Measurements from ENCODE around the gene GGTA1.
"Not testable (repeated sequence)": the region's sequence is repeated elsewhere in the genome, so short reads cannot be mapped to it uniquely, and the experiment has no call there.

GGTA1 gene

GRCh38 chr9:121458449-121458848 is 41.2 kb downstream of the GGTA1 start:
- H3K36me3 Mint-ChIP-seq (ENCODE audit: low read depth); H3K27ac Mint-ChIP-seq; H3K9me3 Mint-ChIP-seq; H3K4me3 Mint-ChIP-seq; DNase-seq: not testable (repeated sequence)
- H3K4me1 Mint-ChIP-seq (ENCODE audit: low read depth): peaks cover 19% of the 10 kb centered on the region
- peaks cover 55% of the 10 kb centered on the region for H3K27me3 Mint-ChIP-seq

- Mint-ChIP-seq H3K4me3 (no peak overlapping the region), H3K27ac (no peak overlapping the region), H3K4me1 (ENCODE audit: low read depth) (peaks cover 12% of the 10 kb centered on the region), H3K27me3 (peaks cover 45% of the 10 kb centered on the region), H3K9me3 (no peaks in the 10 kb centered on the region), H3K36me3 (ENCODE audit: low read depth) (no peaks in the 10 kb centered on the region)
- DNase-seq: no peak
Measured at GRCh38 chr9:121455527-121456239, 44.0 kb downstream of the GGTA1 start.

- Mint-ChIP-seq H3K36me3 (ENCODE audit: low read depth) (no peaks in the 10 kb centered on the region), H3K4me1 (ENCODE audit: low read depth) (peaks cover 12% of the 10 kb centered on the region), H3K27ac (no peak overlapping the region), H3K9me3 (no peaks in the 10 kb centered on the region), H3K4me3 (no peak overlapping the region), H3K27me3 (peaks cover 45% of the 10 kb centered on the region)
- no peak for DNase-seq
Measured at GRCh38 chr9:121454972-121455371, 44.7 kb downstream of the GGTA1 start.

GRCh38 chr9:121453232-121453892 is 46.3 kb downstream of the GGTA1 start:
- Mint-ChIP-seq H3K9me3 (no peaks in the 10 kb centered on the region), H3K27ac (no peak overlapping the region), H3K4me1 (ENCODE audit: low read depth) (peaks cover 12% of the 10 kb centered on the region), H3K4me3 (no peak overlapping the region), H3K27me3 (peaks cover 37% of the 10 kb centered on the region), H3K36me3 (ENCODE audit: low read depth) (no peaks in the 10 kb centered on the region)
- no peak for DNase-seq

- H3K4me1 Mint-ChIP-seq (ENCODE audit: low read depth): peaks cover 20% of the 10 kb centered on the region
- no peaks in the 10 kb centered on the region for H3K9me3 Mint-ChIP-seq
- H3K27ac Mint-ChIP-seq: no peak overlapping the region
- H3K27me3 Mint-ChIP-seq: peaks cover 46% of the 10 kb centered on the region
- no peaks in the 10 kb centered on the region for H3K36me3 Mint-ChIP-seq (ENCODE audit: low read depth)
- no peak for DNase-seq
- no peak overlapping the region for H3K4me3 Mint-ChIP-seq
Measured at GRCh38 chr9:121452085-121452484, 47.6 kb downstream of the GGTA1 start.

- H3K36me3 Mint-ChIP-seq (ENCODE audit: low read depth): no peaks in the 10 kb centered on the region
- no peak for DNase-seq
- peaks cover 20% of the 10 kb centered on the region for H3K4me1 Mint-ChIP-seq (ENCODE audit: low read depth)
- H3K27me3 Mint-ChIP-seq: peaks cover 43% of the 10 kb centered on the region
- no peak overlapping the region for H3K27ac Mint-ChIP-seq
- H3K9me3 Mint-ChIP-seq: no peaks in the 10 kb centered on the region
- H3K4me3 Mint-ChIP-seq: no peak overlapping the region
Measured at GRCh38 chr9:121451586-121451985, 48.1 kb downstream of the GGTA1 start.

GRCh38 chr9:121450241-121450640 is 49.4 kb downstream of the GGTA1 start:
- Mint-ChIP-seq H3K27me3 (peaks cover 50% of the 10 kb centered on the region), H3K4me3 (no peak overlapping the region), H3K27ac (no peak overlapping the region), H3K36me3 (ENCODE audit: low read depth) (no peaks in the 10 kb centered on the region), H3K4me1 (ENCODE audit: low read depth) (peaks cover 11% of the 10 kb centered on the region), H3K9me3 (no peaks in the 10 kb centered on the region)
- DNase-seq: no peak

- Mint-ChIP-seq H3K27me3 (peaks cover 52% of the 10 kb centered on the region), H3K4me1 (ENCODE audit: low read depth) (peaks cover 8% of the 10 kb centered on the region), H3K36me3 (ENCODE audit: low read depth) (no peaks in the 10 kb centered on the region), H3K9me3 (no peaks in the 10 kb centered on the region), H3K27ac (no peak overlapping the region), H3K4me3 (no peak overlapping the region)
- no peak for DNase-seq
Measured at GRCh38 chr9:121449786-121450185, 49.9 kb downstream of the GGTA1 start.

- no peak for DNase-seq
- Mint-ChIP-seq H3K4me1 (ENCODE audit: low read depth) (peaks cover 8% of the 10 kb centered on the region), H3K27me3 (peaks cover 46% of the 10 kb centered on the region), H3K27ac (no peak overlapping the region), H3K9me3 (no peaks in the 10 kb centered on the region), H3K4me3 (no peak overlapping the region), H3K36me3 (ENCODE audit: low read depth) (no peaks in the 10 kb centered on the region)
Measured at GRCh38 chr9:121447321-121447834, 52.3 kb downstream of the GGTA1 start.

GRCh38 chr9:121445986-121446385 is 53.7 kb downstream of the GGTA1 start:
- no peaks in the 10 kb centered on the region for H3K9me3 Mint-ChIP-seq
- peaks cover 45% of the 10 kb centered on the region for H3K27me3 Mint-ChIP-seq
- no peak overlapping the region for H3K4me3 Mint-ChIP-seq
- H3K4me1 Mint-ChIP-seq (ENCODE audit: low read depth): peaks cover 8% of the 10 kb centered on the region
- no peak overlapping the region for H3K27ac Mint-ChIP-seq
- no peak for DNase-seq
- no peaks in the 10 kb centered on the region for H3K36me3 Mint-ChIP-seq (ENCODE audit: low read depth)

- no peaks in the 10 kb centered on the region for H3K36me3 Mint-ChIP-seq (ENCODE audit: low read depth)
- H3K4me1 Mint-ChIP-seq (ENCODE audit: low read depth): peaks cover 8% of the 10 kb centered on the region
- no peak overlapping the region for H3K27ac Mint-ChIP-seq
- no peak for DNase-seq
- H3K4me3 Mint-ChIP-seq: no peak overlapping the region
- H3K27me3 Mint-ChIP-seq: peaks cover 40% of the 10 kb centered on the region
- no peaks in the 10 kb centered on the region for H3K9me3 Mint-ChIP-seq
Measured at GRCh38 chr9:121443981-121444380, 55.7 kb downstream of the GGTA1 start.

GRCh38 chr9:121441165-121441564 is 58.5 kb downstream of the GGTA1 start:
- H3K4me3 Mint-ChIP-seq: no peak overlapping the region
- no peak overlapping the region for H3K27ac Mint-ChIP-seq
- peaks cover 30% of the 10 kb centered on the region for H3K27me3 Mint-ChIP-seq
- no peak for DNase-seq
- no peaks in the 10 kb centered on the region for H3K4me1 Mint-ChIP-seq (ENCODE audit: low read depth)
- H3K9me3 Mint-ChIP-seq: no peaks in the 10 kb centered on the region
- H3K36me3 Mint-ChIP-seq (ENCODE audit: low read depth): no peaks in the 10 kb centered on the region

- DNase-seq: no peak
- H3K36me3 Mint-ChIP-seq (ENCODE audit: low read depth): no peaks in the 10 kb centered on the region
- H3K27me3 Mint-ChIP-seq: peaks cover 35% of the 10 kb centered on the region
- H3K4me1 Mint-ChIP-seq (ENCODE audit: low read depth): no peaks in the 10 kb centered on the region
- no peaks in the 10 kb centered on the region for H3K9me3 Mint-ChIP-seq
- no peak overlapping the region for H3K27ac Mint-ChIP-seq
- H3K4me3 Mint-ChIP-seq: no peak overlapping the region
Measured at GRCh38 chr9:121439711-121440664, 59.7 kb downstream of the GGTA1 start.

- H3K4me1 Mint-ChIP-seq (ENCODE audit: low read depth): no peaks in the 10 kb centered on the region
- DNase-seq: no peak
- no peak overlapping the region for H3K27ac Mint-ChIP-seq
- H3K4me3 Mint-ChIP-seq: no peak overlapping the region
- no peaks in the 10 kb centered on the region for H3K9me3 Mint-ChIP-seq
- H3K36me3 Mint-ChIP-seq (ENCODE audit: low read depth): no peaks in the 10 kb centered on the region
- H3K27me3 Mint-ChIP-seq: peaks cover 31% of the 10 kb centered on the region
Measured at GRCh38 chr9:121439016-121439415, 60.6 kb downstream of the GGTA1 start.

All from activated T-cell treated with anti-CD3 and anti-CD28 coated beads, Interleukin-2, amount 50 U/mL, for 24 hours (primary cell).